ELF-1 (cell line): ENCODE data around the gene SLC51B.
A peak's percentile ranks its signal among the peaks of the same experiment; 100 is the strongest.
"Not testable (repeated sequence)": the region's sequence is repeated elsewhere in the genome, so short reads cannot be mapped to it uniquely, and the experiment has no call there.

Experiments
- DNase-seq: peaks from one replicate; pipeline ENCODE4 v3.0.0-alpha.2; 2016; ENCODE audit warnings: low read depth, low spot score

SLC51B gene

DNA sequence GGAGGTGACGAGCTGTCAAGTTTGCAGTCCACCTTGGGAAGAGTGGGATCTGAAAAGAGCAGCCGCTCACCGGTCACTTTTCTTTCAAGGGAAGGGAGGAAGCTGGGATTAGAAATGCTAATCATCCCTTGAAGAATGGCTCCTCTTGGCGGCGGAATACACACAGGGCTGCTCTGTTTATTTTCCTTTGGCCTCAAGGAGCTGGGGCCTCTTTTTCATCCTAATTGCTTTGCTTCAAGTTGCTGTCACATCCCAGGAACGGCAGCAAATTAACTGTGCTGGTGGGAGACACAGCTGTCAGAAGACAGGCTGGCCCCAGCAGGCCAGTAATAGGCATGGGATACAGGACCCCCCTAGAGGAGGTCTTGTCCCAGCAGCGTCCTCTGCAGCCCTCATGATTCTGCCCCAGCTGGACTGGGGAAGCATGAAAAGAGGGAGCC, 38.1 kb downstream of the SLC51B start:
- peak; percentile 87 for DNase-seq

DNA sequence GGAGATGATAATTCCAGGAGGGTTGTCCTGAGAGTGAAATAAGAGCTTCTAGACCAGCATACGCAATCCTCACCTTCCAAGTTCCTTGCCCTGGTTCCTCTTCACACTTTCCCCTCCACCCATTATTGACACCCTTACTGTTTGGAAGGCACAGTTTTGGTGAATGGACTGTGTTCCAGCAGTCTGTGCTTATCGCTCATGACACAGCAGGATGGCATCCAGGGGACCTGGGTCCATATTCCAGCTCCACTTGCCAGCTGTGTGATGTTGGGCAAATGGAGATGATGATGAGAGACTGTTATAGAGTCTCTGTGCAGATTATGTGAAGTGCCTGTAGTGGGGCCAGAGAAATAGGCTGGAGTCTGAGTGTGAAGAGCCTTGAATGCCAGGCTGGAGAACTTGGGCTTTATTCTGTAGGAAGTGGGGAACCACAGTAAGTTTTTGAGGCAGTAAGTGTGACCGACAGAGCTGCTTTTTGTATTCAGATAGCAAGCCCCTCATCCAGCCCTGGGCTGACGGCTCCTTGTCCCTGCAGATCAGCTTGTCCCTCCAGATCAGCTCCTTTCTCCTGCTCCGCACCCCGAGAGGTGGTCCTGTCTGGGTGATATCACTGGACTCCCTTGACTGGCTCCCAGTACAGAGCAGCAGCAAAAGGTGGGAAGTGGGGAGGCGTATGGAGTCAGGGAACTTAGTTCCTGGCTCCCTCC, 39.5 kb downstream of the SLC51B start:
- DNase-seq = no peak

GRCh38 chr15:65085207-65085753, 40.1 kb downstream of the SLC51B start:
- DNase-seq = no peak

- DNase-seq = peak; percentile 60
Measured at GRCh38 chr15:65085990-65086679, 40.9 kb downstream of the SLC51B start.

DNA sequence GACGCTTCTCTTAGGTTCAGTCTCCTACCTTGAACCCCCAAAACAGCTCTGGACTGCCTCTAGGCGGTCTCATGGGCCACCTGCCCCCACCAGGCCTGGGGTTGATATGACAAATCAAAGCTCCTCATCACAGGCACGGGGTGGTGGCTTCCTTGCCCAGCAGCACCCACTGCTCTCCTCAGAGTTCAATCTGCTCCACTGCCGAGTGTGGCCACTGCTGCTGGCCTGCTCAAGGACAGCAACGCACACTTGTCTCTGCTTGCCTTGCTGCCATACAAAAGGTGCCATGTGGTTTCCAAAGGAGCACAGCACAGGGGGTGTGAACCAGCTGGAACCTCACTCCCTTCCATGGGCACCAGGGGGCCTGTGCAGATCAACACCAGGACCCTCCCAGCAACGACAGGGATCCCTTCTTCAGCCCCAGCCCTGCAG, 41.5 kb downstream of the SLC51B start:
- peak; percentile 37 for DNase-seq

- DNase-seq = no peak
Measured at GRCh38 chr15:65087411-65087810, 42.2 kb downstream of the SLC51B start.

DNA sequence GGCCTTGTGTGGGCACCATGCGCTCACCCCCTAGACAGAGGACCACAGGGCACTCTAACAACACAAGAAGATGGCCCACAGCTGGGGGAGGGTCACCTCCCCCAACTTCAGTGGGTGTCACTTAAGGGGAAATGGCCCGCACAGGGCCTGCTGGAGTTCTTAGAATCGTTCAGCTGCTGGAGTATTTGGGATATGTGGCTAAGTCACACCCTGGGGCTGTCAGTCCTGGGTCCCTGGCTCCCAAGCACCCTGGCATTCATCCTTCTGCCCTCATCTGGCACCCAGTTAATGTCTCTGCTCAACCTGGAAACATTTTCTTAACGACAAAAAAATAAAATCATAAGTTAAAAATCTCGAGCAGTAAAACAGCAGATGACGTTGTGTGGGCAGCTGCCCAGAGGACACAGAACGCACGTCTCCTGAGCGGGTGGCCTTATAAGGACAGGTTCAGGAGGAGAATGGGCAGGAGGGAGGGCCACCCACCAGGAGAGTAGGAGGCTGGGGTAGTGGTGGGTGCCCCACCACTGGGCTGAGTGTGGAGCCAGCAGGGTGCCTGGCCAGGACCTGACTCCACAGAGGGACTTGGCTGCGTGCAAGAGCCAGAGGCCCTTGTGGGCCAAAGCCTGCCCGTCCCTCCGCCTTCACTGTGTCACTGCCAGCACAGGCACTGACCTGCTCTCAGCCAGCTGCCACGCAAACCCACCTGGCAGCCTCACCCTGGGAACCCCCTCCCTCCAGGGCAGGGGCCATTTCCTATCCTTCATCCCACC, 42.9 kb downstream of the SLC51B start:
- DNase-seq = no peak

- no peak for DNase-seq
Measured at GRCh38 chr15:65088643-65089021, 43.4 kb downstream of the SLC51B start.

DNA sequence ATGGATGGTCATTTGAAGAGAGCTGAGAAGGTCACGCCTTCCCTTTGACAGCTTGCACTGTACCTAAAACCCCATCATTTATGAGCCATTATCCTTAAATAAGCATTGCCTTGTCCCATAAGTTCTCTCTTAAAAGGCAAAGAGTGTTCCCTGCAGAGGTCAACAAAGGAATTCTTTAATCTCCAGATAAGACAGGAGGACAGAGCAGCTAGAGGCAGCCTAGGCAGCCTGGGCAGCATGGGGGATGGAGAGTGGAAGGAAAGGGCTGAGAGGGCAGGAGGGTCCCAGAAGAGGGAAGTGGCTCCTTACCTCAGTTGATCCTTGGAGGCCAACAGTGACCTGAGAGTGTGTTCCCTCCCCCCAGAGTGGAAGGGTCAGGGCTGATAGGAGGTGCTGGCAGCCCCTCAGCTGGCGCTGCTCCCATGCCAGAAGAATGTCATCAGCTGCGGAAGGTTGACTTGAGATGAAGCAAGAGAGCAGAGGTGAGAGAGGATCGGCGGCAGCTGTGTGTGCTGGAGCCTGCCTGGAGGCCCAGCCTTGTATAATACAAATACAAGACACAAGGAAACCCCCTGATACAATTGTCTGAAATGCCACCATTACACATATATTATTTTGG, 44.1 kb downstream of the SLC51B start:
- no peak for DNase-seq

- DNase-seq = no peak
Measured at GRCh38 chr15:65091946-65092770, 47.0 kb downstream of the SLC51B start.

GRCh38 chr15:65092911-65093792, 48.0 kb downstream of the SLC51B start:
- no peak for DNase-seq

- DNase-seq = not testable (repeated sequence)
Measured at GRCh38 chr15:65093793-65094170, 48.6 kb downstream of the SLC51B start.

- no peak for DNase-seq
Measured at GRCh38 chr15:65094294-65094995, 49.3 kb downstream of the SLC51B start.

GRCh38 chr15:65095011-65095746, 50.0 kb downstream of the SLC51B start:
- DNase-seq = no peak

- no peak for DNase-seq
Measured at GRCh38 chr15:65095747-65096104, 50.5 kb downstream of the SLC51B start.

DNA sequence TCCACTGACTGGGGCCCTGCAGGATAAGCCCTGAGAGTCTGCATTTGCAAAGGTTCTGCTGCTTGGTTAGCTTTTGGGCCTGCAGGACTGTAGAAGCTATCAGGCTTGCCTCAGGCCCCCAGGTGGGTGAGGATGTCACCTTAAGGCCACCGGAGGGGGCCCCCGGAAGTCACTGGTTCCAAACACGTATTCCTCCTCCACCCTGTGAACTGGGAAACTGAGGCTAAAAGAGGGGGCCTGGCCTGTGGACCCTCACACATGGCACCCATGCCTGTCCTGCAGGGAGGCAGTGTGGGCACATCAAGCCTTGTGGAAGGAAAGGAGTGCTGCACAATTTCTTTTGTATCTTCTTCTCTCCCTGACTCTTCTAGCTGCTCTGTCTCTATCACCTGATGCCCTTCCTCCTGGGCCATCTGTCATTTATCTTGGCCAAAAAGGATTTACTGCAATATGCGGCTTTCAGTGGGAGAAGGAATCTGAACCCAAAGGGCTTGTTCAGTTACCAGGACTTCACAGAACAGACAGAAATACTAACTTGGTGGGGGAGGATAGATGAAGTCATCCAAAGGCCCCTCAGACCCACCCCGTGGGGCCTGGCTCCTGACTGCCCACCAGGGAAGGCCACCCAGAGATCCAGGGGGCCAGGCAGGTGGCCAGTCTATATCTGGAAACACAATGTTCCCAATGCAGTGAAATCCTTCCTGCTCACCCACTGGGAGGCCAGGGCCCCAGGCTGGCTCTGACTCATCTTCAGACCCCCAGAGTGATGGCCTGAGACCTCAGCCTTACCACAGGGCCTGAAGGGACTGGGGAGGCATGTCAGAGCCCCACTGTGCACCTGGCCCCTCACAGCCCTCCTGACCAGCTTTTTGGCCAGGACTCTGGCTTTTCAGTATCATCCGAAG, 51.5 kb downstream of the SLC51B start:
- DNase-seq = no peak

- DNase-seq = no peak
Measured at GRCh38 chr15:65097651-65098263, 52.6 kb downstream of the SLC51B start.
